HG03442 (cell line): Measurements from ENCODE around the gene WNT4.

Source experiments
- ATAC-seq: cut with Tn5 transposase; IDR thresholded peaks from one replicate; pipeline ENCODE4 v1.9.1; 2021; ENCODE audit warnings: mild to moderate bottlenecking, moderate library complexity; ENCODE audit not compliant: unreplicated experiment

WNT4 gene

DNA sequence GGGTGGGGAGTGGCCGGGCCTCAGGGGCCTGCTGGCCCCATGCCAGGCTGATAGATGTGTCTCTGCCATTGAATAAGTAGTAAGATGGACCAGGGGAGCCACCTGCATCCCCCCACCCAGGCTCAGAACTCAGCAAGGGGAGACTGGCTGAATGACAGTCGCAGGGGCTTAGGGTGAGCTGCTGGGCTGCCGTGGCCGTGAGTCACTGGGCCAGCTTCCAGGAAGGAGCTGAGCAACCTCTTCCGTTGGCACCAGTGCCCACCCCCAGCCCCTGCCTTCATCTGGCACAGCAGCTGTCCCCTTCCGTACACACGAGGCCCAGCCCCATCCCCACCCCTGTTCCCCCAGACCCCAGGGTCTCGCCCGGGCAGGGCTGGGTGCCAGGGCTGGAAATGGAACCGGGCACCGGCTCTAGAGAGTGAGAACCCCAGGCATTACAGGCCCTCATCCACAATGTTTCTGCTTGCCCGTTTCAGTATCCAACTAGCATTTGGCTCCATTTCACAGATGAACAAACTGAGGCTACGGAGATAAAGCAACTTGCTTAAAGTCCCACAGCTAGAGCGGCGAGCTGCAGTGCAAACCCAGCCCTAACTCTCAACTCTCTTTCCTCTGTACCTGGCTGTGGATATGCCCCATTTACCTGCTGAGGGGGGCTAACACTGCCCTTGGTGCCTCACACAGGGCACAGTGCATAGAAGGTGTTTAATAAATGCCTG, 10.2 kb downstream of the WNT4 start:
- no peak for ATAC-seq

- ATAC-seq = no peak
Measured at GRCh38 chr1:22131875-22132486, 10.9 kb downstream of the WNT4 start.

GRCh38 chr1:22131062-22131461, 11.8 kb downstream of the WNT4 start:
- ATAC-seq = no peak

DNA sequence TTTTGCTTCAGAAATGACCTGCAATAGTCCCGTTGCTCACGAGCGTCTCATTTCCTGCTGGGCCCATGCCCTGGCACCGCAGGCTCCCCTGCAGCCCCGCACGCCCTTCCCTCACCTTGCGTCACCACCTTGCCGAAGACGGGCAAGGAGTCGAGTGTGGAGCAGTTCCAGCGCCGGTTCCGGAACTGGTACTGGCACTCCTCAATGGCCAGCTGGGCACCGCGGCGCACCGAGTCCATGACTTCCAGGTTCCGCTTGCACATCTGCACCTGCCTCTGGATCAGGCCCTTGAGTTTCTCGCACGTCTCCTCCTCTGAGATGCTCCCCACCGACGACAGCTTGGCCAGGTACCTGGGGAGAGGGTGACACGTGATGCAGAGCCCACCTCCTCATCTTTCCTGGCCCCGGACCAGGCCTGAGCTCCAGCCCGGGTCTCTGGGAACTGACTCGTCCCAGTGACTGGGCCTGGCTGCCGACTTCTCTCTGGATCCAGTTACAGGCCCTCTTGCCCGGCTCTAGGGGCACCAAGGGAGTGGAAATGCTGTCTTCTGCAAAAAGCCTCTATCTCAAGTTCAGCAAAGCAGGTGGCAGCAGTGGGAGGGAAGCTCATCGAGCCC, 13.3 kb downstream of the WNT4 start:
- ATAC-seq = no peak

DNA sequence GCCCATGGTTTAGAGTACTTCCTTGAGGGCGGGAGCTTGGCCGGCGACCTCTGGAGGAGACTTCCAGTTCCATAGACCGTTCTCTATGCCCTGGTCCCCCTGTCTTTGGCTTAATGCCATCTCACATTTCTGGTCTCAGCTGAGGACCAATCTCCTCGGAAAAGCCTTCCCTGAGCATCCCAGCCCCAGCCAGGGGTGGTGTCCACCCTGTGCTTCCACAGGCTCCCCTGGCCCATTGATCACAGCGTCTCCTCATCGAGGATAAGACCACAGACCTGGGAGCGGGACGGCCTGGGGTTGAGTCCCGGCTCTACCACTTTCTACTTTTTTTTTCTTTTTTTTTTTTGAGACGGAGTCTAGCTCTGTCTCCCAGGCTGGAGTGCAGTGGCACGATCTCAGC, 14.5 kb downstream of the WNT4 start:
- ATAC-seq = no peak

- no peak for ATAC-seq
Measured at GRCh38 chr1:22127731-22128130, 15.2 kb downstream of the WNT4 start.

GRCh38 chr1:22127248-22127647, 15.6 kb downstream of the WNT4 start:
- ATAC-seq = no peak

DNA sequence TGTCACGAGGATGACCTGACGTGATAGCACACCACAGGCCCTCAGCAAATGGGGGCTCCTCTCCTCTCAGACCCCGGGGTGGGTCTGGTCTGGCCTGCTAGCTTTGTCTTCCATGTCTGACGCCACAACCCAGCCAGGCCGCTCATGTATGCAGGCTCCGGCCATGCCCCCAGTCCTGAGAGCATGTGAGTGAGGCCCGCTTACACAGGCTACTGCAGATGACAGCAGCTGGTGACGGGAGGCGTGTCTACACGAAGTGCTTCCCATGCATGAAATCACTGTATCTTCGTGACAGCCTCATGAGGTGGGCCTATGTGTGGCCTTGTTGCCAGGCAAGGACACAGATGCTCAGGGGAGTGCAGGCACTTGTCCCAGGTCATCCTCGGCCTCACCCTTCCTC, 16.4 kb downstream of the WNT4 start:
- no peak for ATAC-seq

DNA sequence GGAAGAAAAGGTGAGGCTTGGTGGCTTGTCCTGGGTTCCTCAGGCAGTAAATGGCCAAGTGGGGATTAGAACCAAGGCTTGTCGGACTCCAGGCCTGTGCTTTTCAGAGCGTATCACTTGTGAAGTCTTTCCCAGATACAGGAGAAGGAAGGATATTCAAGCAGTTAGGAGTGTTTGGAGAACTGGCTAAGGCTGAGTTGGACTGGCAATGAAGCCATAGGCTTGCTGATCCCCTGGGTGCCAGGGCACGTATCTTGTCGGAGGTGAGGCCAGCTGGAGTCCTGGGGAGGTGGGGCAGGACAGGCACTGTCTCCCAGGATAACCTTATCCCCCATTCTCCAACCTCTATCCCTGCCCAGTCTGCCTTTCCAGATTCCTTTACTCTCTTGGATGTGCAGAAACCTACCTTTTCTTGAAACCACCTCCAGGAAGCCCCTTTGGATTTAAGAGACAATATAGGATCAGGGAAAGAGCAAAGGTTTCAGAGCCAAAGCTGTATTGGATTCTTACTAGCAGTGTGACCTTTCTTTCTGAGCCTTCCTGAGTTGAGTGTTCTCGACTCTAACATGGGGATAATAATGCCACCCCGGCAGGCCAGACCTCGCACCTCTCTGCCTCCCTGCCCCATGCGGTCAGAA, 18.2 kb downstream of the WNT4 start:
- ATAC-seq = no peak

GRCh38 chr1:22123901-22124404, 18.9 kb downstream of the WNT4 start:
- ATAC-seq = no peak

- ATAC-seq = no peak
Measured at GRCh38 chr1:22123071-22123390, 19.9 kb downstream of the WNT4 start.

GRCh38 chr1:22122273-22123070, 20.4 kb downstream of the WNT4 start:
- no peak for ATAC-seq

DNA sequence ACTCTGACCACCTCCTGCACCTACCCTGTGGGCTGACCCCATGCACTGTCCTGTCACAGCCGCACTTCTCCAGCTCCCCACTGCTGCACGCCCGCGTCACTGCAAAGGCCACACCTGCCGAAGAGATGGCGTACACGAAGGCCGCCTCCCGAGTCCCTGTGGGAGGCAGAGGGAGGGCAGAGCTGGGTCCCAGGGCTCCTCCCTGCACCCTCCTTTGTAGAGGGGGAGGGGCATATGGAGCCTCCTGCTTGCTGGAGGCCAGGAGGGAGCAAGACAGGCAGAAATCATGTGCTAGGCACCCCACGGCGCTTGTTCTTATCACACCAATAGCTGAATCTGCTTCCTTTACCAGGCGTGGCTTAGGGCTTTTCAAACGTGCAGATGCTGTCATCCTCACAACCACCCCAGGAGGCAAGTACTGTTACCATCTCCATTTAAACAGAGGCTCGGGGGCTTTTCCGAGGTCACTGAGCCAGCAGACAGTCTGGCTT, 21.4 kb downstream of the WNT4 start:
- ATAC-seq = no peak

DNA sequence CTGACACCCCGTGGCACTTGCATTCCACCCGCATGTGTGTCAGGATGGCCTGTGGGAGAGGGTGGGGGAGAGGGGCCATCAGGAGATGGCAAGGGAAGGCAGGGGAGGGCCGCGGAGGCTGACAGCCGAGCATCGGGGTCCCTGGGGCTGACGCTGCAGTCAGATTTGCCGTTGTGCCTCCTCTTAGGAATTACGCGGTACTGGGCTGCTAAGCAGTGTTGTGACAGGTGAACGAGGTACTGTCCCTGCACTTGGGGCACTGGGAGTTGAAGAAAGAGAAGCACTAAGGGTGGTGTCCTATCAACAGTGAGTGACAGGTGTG, 22.5 kb downstream of the WNT4 start:
- no peak for ATAC-seq

- ATAC-seq = no peak
Measured at GRCh38 chr1:22119626-22120468, 23.1 kb downstream of the WNT4 start.

GRCh38 chr1:22118291-22118992, 24.5 kb downstream of the WNT4 start:
- ATAC-seq = no peak

DNA sequence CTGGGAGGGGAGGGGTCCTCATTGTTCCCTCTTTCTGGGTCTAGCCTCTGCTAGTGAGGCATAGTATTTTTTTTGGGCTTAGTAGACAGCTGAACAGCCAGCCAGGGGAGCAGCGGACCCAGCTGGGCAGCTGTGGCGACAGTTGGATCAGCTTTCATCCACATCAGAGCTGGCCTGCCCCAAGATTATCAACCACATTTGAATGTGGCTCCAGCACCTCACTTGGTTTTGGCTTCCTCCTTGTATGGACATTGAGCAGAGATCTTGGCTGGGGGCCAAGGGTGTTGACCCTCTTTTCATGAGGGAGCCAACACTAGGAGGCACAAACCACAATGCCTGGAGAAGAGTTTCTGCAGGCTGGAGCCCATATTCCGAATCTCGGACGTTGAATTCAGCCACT, 25.0 kb downstream of the WNT4 start:
- ATAC-seq = no peak

- no peak for ATAC-seq
Measured at GRCh38 chr1:22117238-22117637, 25.7 kb downstream of the WNT4 start.

- ATAC-seq = no peak
Measured at GRCh38 chr1:22115286-22115685, 27.6 kb downstream of the WNT4 start.
